Posterior cingulate gyrus (tissue), 11 donors: Measurements from ENCODE around the gene DPH7.

Experiments
- DNase-seq, 10 donors: peaks; one replicate each; pipeline versions ENCODE4 v3.0.0 to v3.0.0-alpha.2; 2020 to 2021; ENCODE audit warnings: mixed read lengths in 3 of 10
- intact Hi-C: fragments of 100-400 bp; cut with DNase I; formaldehyde crosslinking; loops from one replicate; pipeline ENCODE4 v1.15.1; 2023

The DPH7 gene

DNA sequence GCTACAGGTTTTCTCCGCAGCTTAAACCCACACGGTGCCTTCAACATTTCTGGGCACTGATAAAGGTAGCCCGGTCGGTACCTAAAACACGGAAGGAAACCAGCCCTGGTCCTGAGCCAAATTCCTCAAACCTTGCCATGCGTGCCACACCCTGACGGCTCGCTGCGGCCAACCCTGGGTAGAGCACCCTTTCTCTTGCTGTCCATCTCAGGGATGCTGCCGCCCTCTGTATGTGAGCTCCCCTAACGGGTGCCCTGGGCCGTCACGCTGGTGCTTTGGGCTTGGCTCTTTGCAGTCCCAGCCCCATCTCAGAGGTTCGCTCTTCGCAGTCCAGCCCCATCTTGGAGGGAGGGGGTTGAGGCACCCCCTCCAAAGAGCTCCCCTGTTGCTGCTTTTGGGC is 72.5 kb downstream of the DPH7 start:
- DNase-seq, result peak in 3 of 10 donors; percentile 33 to 74 (median 62)
- intact Hi-C loops, result no loop called here

DNA sequence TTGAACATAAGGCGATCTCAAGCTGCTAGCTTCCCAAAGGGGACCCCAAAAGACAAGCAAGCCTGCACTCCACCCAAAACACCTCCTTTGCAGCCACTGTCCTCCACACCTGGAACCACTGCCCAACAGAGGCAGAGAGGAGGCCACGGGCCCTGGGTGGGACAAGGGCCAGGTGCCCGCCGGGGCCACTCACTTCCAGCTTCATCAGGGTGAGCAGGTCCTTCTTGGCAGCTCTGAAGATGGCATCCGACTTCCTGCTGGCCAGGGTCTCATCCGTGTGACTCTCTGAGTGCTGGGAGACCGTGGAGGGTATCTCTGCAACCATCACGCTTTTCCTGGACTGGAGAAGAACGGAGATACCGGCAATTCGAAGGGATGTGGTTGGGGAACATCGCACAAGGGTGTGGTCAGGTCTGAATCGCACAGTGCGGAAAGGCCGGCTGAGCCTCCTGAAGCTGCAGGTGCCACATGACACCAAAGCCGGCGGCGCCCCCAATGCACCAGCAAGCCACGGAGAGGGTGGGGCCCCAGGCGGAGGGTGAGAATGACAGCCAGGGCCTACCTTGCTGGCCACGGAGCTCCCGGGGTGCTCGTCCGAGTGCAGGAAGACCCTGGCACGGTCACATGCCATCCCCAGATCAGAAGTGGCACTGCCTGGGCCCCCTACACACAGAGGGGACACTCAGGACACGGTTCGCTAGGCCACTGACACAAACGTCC is 73.1 kb downstream of the DPH7 start:
- DNase-seq, result peak in 3 of 10 donors; percentile 33 to 82 (median 74)
- intact Hi-C loops, result no loop called here
